Inflammatory macrophage treated with lipopolysaccharide for 1 hour (primary cell): ENCODE measurements around the gene CSNK1A1.
A peak's percentile ranks its signal among the peaks of the same experiment; 100 is the strongest.
"Not testable (repeated sequence)": the region's sequence is repeated elsewhere in the genome, so short reads cannot be mapped to it uniquely, and the experiment has no call there.

Experiments
- DNase-seq, 2 donors: peaks; one replicate each; pipeline ENCODE4 v3.0.0-alpha.2; 2020 to 2022

The CSNK1A1 gene

DNA sequence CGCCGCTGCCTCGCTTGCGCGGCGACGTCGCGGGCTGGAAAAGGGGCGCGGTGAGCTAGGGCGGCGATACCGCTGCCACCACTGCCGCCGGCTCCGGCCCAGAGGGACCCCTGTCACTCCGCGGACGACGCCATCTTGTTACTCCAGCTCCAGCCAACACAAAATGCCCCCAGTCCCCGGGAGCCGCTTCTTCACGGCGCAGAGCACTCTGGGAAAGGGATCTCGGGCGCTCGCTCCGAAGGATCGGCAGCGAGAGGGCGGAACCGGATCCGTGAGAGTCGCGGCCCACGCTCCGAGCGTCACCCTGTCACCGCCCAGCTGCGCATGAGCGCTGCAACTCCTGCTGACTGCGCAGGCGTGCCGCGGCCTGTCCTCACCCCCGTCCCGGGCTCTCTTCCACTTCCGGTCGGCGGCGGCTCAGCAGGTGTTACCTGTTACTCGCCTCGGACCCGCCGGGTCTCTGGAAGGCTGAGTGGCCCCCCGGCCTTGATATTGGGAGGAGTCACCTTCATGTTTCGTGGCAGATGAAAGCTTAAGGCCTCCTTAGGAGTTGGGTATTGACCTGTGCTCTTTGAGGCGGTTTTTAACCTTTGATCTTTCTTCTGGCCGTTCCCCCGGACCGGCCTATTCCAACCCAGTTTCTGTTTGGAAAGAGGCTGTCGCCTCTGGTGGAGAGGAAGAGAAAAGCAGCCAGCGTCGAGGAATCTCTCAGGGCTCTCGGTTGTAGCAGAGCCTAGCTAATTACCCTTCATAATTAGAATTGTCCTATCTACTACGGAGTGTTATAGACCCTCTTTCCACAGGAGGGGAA, at the start of gene CSNK1A1:
Gene CSNK1A1 (minus strand): TSS at position 213 of the 811 bp plus-strand sequence. CDS start 475 bp downstream, outside the sequence.
- peak; percentile 99 for DNase-seq

DNA sequence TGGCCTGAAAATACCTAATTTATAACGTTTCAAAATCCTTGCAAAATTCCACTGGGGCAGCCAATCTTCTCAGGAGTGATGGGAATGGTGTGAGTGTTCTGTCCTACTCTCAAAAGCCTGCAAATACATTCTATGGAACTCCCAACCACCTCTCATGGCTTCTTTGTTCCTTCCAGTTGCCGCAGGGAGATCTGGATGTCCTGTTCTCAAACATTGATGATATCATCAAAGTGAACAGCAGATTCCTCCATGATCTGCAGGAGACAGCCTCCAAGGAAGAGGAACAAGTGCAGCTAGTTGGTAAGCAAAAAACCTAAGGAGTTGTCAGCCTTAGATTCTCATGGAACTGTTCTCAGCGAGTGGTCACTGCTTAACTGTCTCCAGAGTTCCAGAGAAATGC, 49.7 kb upstream of the CSNK1A1 start:
- DNase-seq: no peak

DNA sequence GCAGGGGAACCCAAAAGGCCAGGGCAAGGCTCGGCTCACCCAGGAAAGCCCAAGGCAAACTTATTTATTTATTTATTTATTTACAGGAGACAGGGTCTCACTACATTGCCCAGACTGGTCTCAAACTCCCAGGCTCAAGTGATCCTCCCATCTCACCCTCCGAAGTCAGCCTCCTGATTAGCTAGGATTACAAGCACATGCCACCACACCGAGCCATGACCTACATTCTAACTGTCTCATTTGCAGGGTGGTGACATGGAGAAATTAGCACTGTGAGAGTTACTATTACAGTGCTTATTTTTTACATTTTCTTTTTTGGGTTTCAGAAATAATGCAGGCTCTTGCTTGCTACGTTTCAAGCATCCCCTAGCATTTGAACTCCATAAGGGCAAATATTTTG, 48.1 kb upstream of the CSNK1A1 start:
- no peak for DNase-seq

DNA sequence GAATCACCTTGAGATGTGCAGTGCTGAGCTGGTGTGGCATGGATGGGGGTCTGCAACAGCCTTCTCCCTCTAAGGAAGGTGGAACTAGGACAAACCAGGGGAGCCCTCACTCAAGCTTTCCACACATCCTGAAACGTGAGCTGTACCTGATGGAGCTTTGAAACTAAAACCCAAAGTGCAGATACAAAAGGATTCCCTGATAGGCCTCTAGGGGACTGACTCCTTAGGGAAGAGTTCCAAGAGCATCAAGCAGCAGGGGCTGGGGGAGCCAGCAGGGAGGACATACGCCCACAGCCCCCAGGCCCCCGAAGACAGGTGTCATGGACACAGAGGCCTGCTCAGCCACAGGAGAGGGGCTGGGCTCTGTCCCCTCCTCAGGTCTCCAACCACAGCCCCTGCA, 47.7 kb upstream of the CSNK1A1 start:
- no peak for DNase-seq

DNA sequence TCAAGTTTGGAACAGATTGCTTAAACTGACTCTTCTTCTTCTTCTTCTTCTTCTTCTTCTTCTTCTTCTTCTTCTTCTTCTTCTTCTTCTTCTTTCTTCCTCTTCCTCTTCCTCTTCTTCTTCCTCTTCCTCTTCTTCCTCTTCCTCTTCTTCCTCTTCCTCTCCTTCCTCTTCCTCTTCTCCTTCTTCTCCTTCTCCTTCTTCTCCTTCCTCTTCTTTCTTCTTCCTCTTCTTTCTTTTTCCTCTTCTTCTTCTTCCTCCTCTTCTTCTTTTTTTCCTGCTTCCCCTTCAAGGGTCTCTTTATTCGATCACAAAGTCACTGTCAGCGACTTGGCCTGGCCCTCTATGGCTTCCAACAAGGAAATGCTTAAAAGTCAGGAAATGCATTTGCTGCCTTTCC, 47.0 kb upstream of the CSNK1A1 start:
- DNase-seq: not testable (repeated sequence)

DNA sequence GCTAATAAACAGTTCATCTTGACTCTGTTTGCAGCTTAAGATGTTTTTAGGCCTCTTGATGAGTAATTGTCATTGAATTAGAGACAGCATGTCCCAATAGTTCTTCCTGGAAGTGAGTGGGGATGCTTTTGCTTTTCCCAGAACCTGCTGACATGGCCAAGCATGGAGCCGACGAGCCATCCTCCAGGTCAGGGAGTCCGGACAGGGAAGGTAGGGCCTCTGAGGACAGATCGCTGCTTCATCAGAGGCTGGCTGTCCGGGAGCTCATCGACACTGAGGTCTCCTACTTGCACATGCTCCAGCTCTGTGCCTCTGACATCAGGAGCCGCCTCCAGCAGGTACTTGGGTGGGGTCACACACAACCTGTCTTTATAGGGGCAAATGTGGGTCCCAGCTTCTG, 46.4 kb upstream of the CSNK1A1 start:
- DNase-seq: no peak

DNA sequence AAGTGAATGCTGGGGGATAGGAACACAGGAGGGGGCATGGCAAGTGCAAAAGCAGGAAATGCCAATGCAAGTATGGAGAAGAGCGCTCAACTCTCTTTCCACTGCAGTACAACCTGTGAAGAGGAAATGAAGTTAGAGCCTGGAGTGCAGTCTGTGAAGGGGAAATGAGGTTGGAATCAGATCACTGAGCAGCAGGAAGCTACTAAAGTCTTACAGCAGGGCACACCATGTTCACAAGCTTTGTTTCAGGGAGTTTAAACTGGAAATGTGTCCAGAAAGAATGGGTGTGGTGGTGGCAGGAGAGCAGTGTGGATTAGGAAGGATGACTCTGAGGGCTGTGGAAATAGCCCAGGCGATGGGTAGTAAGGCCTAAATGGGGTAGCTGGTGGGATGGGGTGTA, 45.5 kb upstream of the CSNK1A1 start:
- no peak for DNase-seq

DNA sequence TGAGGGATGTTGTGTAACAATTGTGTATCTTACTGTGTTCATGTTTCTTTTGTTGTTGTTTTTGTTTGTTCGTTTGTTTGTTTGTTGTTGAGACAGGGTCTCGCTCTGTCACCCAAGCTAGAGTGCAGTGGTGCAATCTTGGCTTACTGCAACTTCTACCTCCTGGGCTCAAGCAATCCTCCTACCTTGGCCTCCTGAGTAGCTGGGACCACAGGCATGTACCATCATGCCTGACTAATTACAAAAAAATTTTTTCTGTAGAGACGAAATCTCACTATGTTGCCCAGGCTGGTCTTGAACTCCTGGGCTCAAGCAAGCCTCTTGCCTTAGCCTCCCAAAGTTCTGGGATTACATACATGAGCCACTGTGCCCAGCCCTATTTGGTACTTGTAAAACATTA, 43.9 kb upstream of the CSNK1A1 start:
- not testable (repeated sequence) for DNase-seq

DNA sequence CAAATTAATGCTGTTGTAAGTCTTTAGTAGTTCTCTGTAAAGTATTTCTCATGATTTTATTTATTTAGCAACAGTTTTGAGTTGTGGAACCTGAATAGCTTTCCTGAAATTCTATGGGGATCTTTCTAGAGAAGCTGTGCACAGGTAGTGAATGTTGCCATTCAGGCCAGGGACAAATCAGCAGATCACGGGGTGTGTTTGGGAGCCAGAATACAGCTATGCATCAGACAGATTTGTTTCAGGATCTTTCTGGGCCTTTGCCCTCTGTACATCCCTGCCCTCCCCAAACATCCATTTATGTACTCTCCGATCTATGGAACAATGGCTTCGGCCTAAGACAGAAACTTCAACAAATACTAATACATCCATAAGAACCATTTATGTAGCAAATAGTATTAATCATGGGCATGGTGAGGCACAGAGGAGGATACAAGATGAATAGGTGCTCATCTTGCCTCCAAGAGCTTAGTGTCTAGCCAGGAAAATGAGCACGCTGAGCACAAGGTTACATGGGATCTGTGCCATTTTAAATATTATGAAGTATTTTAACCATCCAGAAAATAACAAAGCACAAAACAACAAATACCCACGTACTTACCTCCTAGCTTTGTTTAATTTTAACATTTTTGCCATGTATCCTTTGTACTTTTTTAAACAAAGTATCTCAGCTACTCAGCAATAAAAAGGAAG, 43.1 kb upstream of the CSNK1A1 start:
- DNase-seq: no peak

DNA sequence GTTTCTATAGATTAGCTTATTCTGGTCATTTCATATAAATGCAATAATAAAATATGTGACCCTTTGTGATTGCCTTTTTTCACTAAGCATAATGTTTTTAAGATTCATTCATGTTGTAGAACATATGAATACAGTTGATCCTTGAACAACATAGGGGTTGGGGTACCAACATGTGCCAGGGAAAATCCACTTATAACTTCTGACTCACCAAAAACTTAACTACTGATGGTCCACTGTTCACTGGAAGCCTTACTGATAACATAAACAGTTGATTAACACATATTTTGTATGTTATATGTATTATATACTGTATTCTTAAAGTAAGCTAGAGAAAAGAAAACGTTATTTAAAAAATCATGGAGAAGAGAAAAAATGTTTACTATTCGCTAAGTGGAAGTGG, 42.1 kb upstream of the CSNK1A1 start:
- no peak for DNase-seq

DNA sequence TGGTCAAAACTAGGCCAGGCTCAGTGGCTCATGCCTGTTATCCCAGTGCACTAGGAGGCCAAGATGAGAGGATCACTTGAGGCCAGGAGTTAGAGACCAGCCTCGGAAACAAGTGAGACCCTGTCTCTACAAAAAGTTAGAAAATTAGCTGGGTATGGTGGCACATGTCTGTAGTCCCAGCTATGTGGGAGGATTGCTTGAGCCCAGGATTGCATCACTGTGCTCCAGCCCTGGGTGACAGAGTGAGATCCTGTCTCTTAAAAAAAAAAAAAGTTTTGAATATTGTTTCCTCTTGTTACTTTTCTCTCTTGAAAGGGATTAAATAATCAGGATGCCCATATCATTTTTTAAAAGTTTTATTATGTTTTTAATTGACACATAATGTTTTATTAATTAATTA, 37.7 kb upstream of the CSNK1A1 start:
- DNase-seq: peak; percentile 51 to 62

DNA sequence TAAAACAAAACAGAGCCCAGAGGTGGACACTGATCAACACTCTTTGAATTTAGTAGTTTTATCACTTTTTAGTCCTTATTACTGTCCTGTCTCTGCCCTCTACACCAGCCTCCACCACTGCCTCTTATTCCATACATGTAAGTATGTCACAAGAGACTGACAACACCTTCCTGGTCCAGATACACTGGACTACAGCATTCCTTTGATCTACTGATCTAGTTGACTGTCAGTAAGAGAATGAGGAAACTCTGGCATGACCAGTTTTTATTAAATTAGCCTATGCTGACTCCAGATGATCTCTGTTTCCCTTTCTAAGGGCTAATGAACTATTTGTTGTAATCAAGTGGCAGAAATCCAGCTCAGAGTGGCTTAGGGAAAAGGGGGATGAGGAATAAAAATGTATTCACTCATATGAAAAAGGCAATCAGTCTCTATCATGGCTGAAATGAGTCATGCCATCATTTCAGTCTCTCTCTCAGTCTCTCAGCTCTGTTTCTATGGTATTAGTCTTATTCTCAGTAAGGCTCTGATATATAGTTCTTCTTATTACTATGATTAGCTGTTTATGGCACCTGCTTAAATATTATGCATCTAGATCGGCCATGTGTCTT, 35.6 kb upstream of the CSNK1A1 start:
- no peak for DNase-seq

DNA sequence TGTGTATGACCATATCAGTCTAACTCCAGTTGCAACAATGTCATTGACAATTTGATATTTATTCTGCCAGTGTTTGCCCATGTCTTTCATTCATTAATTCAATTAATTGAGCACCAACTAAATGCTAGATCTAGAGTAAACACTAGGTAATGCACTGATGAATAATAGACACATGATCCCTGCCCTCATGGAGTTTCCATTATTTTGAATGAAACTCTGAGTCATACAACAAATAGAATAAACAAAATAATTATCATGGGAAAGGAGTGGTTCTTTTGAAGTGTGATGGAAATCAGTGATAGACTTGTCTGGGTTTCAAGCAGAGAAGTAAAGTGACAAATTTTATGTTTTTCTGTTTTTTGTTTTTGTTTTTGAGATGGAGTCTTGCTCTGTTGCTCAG, 34.7 kb upstream of the CSNK1A1 start:
- DNase-seq: peak in 1 of 2 donors; percentile 9

DNA sequence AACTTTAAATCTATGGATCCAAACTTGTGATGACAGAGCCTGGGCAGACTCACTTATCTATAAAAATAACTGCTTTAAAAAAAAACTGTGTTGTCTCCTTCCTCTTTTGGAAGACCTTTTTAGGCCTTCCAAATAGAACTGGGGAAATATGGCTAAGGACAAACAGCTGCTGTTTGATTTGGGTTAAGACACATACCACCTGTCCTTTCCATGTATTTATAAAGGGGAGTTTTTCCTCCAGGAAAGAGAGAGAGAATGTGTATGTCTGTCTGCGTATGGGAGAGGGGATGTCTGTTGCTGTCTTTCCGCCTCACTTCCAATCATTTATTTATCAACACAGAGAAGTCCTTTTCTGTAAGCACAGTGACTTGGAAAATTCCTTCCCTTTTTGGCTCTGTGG, 32.9 kb upstream of the CSNK1A1 start:
- DNase-seq: no peak

DNA sequence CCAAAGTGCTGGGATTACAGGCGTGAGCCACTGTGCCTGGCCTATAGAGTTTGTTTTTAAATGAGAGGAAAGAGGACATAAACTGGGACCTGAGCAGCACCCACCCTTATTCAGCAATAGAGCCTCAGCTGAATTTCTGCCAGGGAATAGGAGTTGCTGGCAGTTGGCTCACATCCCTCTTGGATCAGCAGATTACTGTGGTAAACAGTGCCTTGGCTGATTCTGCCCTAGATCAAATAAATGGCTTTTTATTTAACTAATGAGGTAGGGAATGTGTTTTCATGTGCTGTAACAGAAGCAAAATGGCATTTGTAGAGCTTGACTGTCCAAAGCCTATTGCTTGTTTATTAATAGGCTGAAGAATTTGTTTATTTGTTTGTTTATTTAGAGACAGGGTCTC, 32.2 kb upstream of the CSNK1A1 start:
- no peak for DNase-seq

DNA sequence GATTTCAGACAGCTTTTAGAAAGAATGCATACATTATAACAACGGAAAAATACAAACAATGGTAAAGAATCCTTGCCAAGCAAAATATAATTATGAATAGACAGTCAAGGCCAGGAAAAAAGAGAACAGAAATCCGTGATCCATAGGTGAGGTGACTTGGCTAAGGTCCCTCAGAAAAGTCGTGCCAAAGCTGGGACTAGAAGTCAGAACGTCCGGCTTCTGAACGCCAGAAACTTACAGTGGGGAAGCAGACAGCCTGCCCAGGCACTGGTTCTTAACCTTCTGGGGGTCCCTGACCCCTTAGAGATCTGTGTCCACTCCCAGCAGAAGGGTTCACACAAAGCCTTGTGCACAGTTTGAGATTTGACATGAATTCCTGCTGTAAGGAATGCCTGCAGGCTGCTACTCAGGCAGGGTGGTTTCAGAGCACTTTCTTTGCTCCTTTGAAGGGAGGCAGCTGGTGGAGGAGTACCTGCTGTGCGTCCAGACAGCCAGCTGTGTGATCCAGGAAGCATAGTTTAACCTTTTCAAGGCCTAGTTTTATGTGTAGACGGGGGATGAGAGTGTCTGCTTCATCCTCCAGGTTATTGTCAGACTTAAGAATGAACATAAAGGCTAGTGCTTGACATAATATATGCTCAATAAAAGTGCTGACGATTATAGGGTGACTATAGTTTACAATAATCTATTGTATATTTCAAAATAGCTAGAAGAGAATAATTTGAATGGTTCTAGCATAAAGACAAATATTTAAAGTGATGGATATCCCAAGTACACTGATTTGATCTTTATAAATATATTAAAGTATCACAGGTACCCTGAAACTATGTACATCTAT, 30.9 kb upstream of the CSNK1A1 start:
- no peak for DNase-seq

DNA sequence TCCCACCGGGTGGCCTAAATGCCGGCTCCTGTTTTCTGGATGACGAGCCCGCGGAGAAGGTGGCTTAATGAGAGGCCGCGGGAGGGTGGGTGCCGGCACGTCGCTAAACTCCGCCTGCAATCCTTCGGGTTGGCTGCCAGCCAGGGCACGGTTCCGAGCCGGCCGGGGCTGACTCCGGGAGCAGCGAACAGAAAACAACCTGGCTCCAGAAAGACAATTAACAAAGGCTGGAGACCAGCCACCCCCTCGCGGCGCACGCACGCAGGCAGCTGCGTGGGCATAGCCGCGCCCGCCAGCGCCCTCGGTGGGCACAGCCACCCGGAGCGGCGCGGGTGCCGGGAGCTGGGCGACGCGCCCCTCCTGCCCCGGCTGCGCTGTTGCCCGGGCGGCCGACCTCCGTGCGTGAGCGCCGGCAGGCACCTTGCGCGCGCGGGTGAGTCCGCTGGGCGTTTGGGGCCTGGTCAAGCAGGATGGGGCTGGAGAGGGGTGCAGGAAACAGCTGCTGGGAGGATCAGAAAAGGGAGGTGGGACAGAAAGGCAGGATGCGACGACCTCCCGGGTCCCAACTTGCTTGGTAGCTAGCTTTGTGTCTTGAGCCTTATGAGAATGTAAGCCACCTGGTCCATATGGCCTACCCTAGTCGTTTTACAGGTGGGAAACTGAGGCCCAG, 30.1 kb upstream of the CSNK1A1 start, which contains the start of gene ARHGEF37:
Gene ARHGEF37 (plus strand): TSS at position 307 of the 670 bp plus-strand sequence. CDS start 16,272 bp downstream, outside the sequence.
- DNase-seq: no peak

DNA sequence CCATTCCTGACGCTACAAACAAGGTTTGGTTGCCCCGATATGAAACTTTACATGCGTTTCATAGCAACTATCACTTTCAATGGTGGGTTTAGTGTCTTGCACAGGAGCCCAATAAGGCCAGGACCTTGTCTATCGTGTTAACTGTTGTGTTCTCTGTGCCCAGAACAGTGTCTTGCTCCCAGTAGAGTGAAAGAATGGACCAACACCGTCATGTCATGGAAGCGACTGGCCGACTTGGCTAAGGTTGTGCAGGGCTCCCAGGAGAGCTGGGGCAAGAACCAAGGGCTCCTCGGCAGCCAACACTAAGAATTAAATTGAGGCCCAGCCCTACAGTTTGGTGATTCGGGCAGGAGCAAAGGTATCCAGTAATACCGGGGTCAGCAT, 29.6 kb upstream of the CSNK1A1 start:
- DNase-seq: no peak

DNA sequence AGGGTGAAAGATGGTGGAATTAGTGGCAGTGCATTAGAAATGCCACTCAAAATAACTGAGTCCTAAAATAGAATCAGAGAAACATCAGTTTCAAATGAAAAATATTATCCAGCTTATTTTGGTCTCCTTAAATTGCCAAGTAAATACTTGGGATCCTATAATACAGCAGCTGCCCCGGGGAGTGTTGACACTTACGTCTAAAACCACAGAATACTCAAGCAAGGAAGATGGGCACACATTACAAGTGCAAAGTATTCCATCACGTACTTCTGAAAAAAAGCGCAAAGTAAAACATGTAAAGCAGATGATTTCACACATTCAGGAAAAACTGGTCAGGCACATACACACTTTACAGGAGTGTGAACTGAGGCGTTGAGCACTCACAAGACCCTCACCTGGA, 27.7 kb upstream of the CSNK1A1 start:
- DNase-seq: no peak

DNA sequence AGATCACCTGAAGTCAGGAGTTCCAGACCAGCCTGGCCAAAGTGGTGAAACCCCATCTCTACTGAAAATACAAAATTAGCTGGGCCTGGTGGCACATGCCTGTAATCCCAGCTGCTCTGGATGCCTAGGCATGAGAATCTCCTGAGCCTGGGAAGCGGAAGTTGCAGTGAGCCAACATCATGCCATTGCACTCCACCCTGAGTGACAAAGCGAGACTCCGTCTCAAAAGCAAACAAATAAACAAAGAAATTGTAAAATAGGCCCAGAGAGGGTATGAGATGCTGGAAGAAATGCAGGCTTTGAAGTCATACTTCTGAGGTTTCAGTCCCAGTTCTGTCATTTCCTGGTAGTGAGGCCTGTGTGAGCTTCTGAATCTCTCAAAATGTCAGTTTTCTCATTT, 24.8 kb upstream of the CSNK1A1 start:
- no peak for DNase-seq

DNA sequence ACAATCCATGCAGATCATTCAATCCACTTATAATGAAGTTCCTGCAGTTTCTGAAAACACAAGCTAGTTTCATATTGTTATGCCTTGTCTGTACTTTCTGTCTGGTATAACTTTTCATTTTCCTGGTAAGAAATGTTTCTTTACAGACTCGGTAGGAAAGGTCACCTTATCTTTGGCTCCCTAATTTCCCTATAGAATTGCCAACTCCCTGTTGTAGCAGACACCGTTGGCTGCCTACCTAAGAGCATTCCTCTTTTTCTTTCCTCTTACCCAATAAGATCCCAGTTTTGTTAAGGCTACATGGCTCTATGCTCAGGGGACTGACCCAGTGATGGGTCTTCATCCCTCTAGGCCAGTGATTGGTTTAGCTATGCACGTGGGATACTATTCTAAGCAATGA, 23.9 kb upstream of the CSNK1A1 start:
- DNase-seq: no peak

DNA sequence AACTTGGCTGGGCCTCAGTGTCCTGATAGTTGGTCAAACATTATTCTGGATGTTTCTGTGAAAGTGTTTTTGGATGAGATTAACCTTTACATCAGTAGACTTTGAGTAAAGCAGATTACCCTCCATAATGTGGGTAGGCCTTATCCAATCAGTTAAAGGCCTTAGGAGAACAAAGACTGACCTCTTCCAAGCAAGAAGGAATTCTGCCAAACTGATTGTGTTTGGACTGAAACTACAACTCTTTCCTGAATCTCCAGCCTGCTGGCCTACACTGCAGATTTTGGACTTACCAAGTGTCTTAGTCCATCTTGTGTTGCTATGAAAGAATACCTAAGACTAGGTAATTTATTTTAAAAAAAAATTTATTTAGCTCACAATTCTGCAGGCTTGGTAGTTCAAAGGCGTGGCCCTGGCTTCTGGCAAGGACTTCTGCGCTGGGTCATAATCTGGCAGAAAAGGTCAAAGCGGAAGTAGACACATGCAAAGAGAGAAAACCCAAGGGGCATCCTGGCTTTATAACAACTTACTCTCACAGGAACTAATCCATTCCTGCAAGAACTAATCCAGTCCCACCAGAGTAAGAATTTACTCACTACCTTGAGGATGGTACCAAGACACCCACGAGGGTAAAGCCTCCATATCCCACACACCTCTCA, 21.5 kb upstream of the CSNK1A1 start:
- DNase-seq: no peak
